ENCODE data around the gene LUC7L.
"Not testable (repeated sequence)": the region's sequence is repeated elsewhere in the genome, so short reads cannot be mapped to it uniquely, and the experiment has no call there.

LUC7L gene

GRCh38 chr16:229731-230281 is 557 bp upstream of the LUC7L start:
- DNase-seq (ENCODE audit: low read depth in 2 of 2): no peak

GRCh38 chr16:228151-228851 is 948 bp downstream of the LUC7L start:
- no peak for DNase-seq (ENCODE audit: low read depth in 2 of 2)

- no peak for DNase-seq (ENCODE audit: low read depth in 2 of 2)
Observed at GRCh38 chr16:220021-220420, 9.2 kb downstream of the LUC7L start.

GRCh38 chr16:212999-213398 is 16.2 kb downstream of the LUC7L start:
- DNase-seq (ENCODE audit: low read depth in 2 of 2): no peak

- not testable (repeated sequence) for DNase-seq (ENCODE audit: low read depth in 2 of 2)
Observed at GRCh38 chr16:211631-212180, 17.5 kb downstream of the LUC7L start.

- not testable (repeated sequence) for DNase-seq (ENCODE audit: low read depth in 2 of 2)
Observed at GRCh38 chr16:209359-209758, 19.9 kb downstream of the LUC7L start.

- not testable (repeated sequence) for DNase-seq (ENCODE audit: low read depth in 2 of 2)
Observed at GRCh38 chr16:204046-204445, 25.2 kb downstream of the LUC7L start.

GRCh38 chr16:203246-203645 is 26.0 kb downstream of the LUC7L start:
- DNase-seq (ENCODE audit: low read depth in 2 of 2): no peak

GRCh38 chr16:200388-200787 is 28.9 kb downstream of the LUC7L start:
- peak; percentile 13 to 17 for DNase-seq (ENCODE audit: low read depth in 2 of 2)

- no peak for DNase-seq (ENCODE audit: low read depth in 2 of 2)
Observed at GRCh38 chr16:194516-194915, 34.7 kb downstream of the LUC7L start.

- DNase-seq (ENCODE audit: low read depth in 2 of 2): no peak
Observed at GRCh38 chr16:193441-193840, 35.8 kb downstream of the LUC7L start.

GRCh38 chr16:192686-193085 is 36.6 kb downstream of the LUC7L start:
- DNase-seq (ENCODE audit: low read depth in 2 of 2): no peak

- DNase-seq (ENCODE audit: low read depth in 2 of 2): no peak
Observed at GRCh38 chr16:191831-192230, 37.4 kb downstream of the LUC7L start.

- DNase-seq (ENCODE audit: low read depth in 2 of 2): no peak
Observed at GRCh38 chr16:189604-190186, 39.6 kb downstream of the LUC7L start.

- DNase-seq (ENCODE audit: low read depth in 2 of 2): no peak
Observed at GRCh38 chr16:188674-189073, 40.6 kb downstream of the LUC7L start.

- no peak for DNase-seq (ENCODE audit: low read depth in 2 of 2)
Observed at GRCh38 chr16:187330-187729, 41.9 kb downstream of the LUC7L start.

GRCh38 chr16:185691-186090 is 43.6 kb downstream of the LUC7L start:
- DNase-seq (ENCODE audit: low read depth in 2 of 2): no peak

- no peak for DNase-seq (ENCODE audit: low read depth in 2 of 2)
Observed at GRCh38 chr16:185213-185612, 44.0 kb downstream of the LUC7L start.

- DNase-seq (ENCODE audit: low read depth in 2 of 2): no peak
Observed at GRCh38 chr16:183005-183404, 46.2 kb downstream of the LUC7L start.

GRCh38 chr16:181565-182021 is 47.7 kb downstream of the LUC7L start:
- DNase-seq (ENCODE audit: low read depth in 2 of 2): no peak

GRCh38 chr16:180681-181564 is 48.3 kb downstream of the LUC7L start:
- no peak for DNase-seq (ENCODE audit: low read depth in 2 of 2)

- no peak for DNase-seq (ENCODE audit: low read depth in 2 of 2)
Observed at GRCh38 chr16:180101-180675, 49.1 kb downstream of the LUC7L start, which contains the start of gene HBQ1. Gene HBQ1, plus strand, starts transcription at chr16:180459. Its CDS starts 28 bp downstream, at chr16:180487.

Data from fibroblast of skin of left biceps (primary cell).